C4-2B (cell line): ENCODE results near the gene MAP3K14.

ENCODE experiments used
- ZFX ChIP-seq: fragments of 450-650 bp; IDR thresholded peaks from 2 replicates; pipeline ENCODE4 v1.6.1; 2017
- TF ChIP-seq, protein P1 (sequence below): fragments of 450-650 bp; conservative IDR thresholded peaks from 2 replicates; pipeline ENCODE4 v1.5.1; 2017; ENCODE audit warnings: mild to moderate bottlenecking

DNA sequence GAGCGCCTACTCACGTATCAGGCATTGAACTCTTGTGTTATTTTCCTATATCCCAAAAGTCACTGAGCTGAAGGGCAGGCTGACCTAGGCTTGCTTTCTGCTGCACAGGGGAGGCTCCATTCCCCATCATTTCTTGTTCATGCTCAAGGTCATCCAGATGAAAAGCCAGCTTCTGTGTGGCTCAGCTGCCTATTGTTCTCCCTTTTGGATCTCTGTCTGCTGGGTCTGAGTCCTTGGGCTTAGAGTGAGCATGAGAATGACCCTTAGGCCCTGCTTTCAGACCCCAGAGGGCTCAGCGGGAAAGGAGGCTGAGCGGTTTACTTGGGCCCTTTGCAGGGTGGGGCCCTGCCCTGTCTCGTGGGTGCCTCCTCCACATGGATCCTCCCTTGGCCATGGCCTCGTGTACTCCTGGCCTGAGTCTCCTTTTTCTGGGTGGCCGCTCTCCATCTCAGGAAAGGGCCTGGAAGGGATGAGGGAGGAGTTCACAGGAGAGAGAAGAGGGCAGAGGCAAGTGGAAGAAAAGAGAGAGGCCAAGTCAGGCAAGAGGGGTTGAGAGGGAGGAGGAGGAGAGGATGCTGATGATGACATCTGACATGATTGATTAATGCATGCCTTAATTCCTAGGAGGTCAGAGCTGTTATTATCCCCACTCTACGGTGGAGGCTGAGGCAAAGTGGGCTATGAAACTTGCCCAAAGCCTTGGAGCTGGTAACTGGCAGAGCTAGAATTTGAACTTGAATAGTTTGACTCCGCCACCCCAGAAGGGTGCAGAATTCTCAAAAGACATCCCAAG, 19.8 kb upstream of the MAP3K14 start:
- TF ChIP-seq, protein P1, sequence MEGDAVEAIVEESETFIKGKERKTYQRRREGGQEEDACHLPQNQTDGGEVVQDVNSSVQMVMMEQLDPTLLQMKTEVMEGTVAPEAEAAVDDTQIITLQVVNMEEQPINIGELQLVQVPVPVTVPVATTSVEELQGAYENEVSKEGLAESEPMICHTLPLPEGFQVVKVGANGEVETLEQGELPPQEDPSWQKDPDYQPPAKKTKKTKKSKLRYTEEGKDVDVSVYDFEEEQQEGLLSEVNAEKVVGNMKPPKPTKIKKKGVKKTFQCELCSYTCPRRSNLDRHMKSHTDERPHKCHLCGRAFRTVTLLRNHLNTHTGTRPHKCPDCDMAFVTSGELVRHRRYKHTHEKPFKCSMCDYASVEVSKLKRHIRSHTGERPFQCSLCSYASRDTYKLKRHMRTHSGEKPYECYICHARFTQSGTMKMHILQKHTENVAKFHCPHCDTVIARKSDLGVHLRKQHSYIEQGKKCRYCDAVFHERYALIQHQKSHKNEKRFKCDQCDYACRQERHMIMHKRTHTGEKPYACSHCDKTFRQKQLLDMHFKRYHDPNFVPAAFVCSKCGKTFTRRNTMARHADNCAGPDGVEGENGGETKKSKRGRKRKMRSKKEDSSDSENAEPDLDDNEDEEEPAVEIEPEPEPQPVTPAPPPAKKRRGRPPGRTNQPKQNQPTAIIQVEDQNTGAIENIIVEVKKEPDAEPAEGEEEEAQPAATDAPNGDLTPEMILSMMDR: no peak
- no peak for TF ChIP-seq ZFX
